ENCODE measurements around the gene USF2. TPM values are rescaled to one million over a fixed set of nuclear protein-coding genes. Genes with fewer than 3 reads are reported as not detected.

USF2 gene
- polyA plus RNA-seq, 1 donor from 2014 or later = 107 TPM

GRCh38 chr19:35273686-35274259 lies 5.0 kb downstream of the USF2 start:
- no peaks in the 10 kb centered on the region for H3F3A ChIP-seq (ENCODE audit: insufficient read depth, low read length, poor library complexity, severe bottlenecking)
- no peaks in the 10 kb centered on the region for H3K36me3 ChIP-seq (ENCODE audit: insufficient read depth, low read length)
- H3K27ac ChIP-seq (ENCODE audit: low read length) = no peak overlapping the region
- no peaks in the 10 kb centered on the region for H4K20me1 ChIP-seq (ENCODE audit: insufficient read depth)
- H3K9me2 ChIP-seq (ENCODE audit: insufficient read depth, low read length) = no peaks in the 10 kb centered on the region
- no peak overlapping the region for H3K9ac ChIP-seq (ENCODE audit: low read length)
- H3K4me2 ChIP-seq (ENCODE audit: low read length) = no peak overlapping the region
- no peak overlapping the region for H3K4me3 ChIP-seq (ENCODE audit: low read length)
- no peaks in the 10 kb centered on the region for H3K27me3 ChIP-seq (ENCODE audit: insufficient read depth, low read depth, low read length)
- no peak for TF ChIP-seq EZH2 (IDR thresholded peaks at IDR 0.05; ENCODE audit: borderline replicate concordance, insufficient read depth, low read length, poor library complexity, severe bottlenecking)
- no peak for TF ChIP-seq EP300 (conservative IDR thresholded peaks at IDR 0.05; ENCODE audit: poor library complexity, severe bottlenecking)
- TF ChIP-seq SMC3 (conservative IDR thresholded peaks at IDR 0.05; ENCODE audit: poor library complexity) = no peak
- TF ChIP-seq POLR2AphosphoS5 (IDR thresholded peaks at IDR 0.05) = no peak
- TF ChIP-seq TAF1 (IDR thresholded peaks at IDR 0.05; ENCODE audit: low read depth) = no peak
- TF ChIP-seq RAD21 (conservative IDR thresholded peaks at IDR 0.05) = no peak
- no peak for TF ChIP-seq MXI1 (conservative IDR thresholded peaks at IDR 0.05; ENCODE audit: poor library complexity, severe bottlenecking)
- no peak for TF ChIP-seq CTCF (IDR thresholded peaks at IDR 0.05; ENCODE audit: poor library complexity, severe bottlenecking)
- no peak for TF ChIP-seq REST (IDR thresholded peaks at IDR 0.05; ENCODE audit: borderline replicate concordance)
- no peaks in the 10 kb centered on the region for H3K9me3 ChIP-seq (ENCODE audit: low read length)
- H3K79me2 ChIP-seq (replicated peaks; ENCODE audit: insufficient read depth, low read length) = no peaks in the 10 kb centered on the region
- no peak overlapping the region for H2AFZ ChIP-seq (ENCODE audit: low read depth, low read length)

- Histone ChIP-seq H3K79me2 (replicated peaks; ENCODE audit: insufficient read depth, low read length) (no peaks in the 10 kb centered on the region), H2AFZ (ENCODE audit: low read depth, low read length) (no peak overlapping the region), H3K9ac (ENCODE audit: low read length) (no peak overlapping the region), H3K9me3 (ENCODE audit: low read length) (no peaks in the 10 kb centered on the region), H3F3A (ENCODE audit: insufficient read depth, low read length, poor library complexity, severe bottlenecking) (no peaks in the 10 kb centered on the region), H3K4me3 (ENCODE audit: low read length) (no peak overlapping the region), H3K36me3 (ENCODE audit: insufficient read depth, low read length) (no peaks in the 10 kb centered on the region), H3K27ac (ENCODE audit: low read length) (no peak overlapping the region), H4K20me1 (ENCODE audit: insufficient read depth) (no peaks in the 10 kb centered on the region), H3K9me2 (ENCODE audit: insufficient read depth, low read length) (no peaks in the 10 kb centered on the region), H3K27me3 (ENCODE audit: insufficient read depth, low read depth, low read length) (no peaks in the 10 kb centered on the region), H3K4me2 (ENCODE audit: low read length) (no peak overlapping the region)
- no peak for TF ChIP-seq MXI1 (conservative IDR thresholded peaks at IDR 0.05; ENCODE audit: poor library complexity, severe bottlenecking)
- TF ChIP-seq EP300 (conservative IDR thresholded peaks at IDR 0.05; ENCODE audit: poor library complexity, severe bottlenecking) = no peak
- no peak for TF ChIP-seq RAD21 (conservative IDR thresholded peaks at IDR 0.05)
- TF ChIP-seq CTCF (IDR thresholded peaks at IDR 0.05; ENCODE audit: poor library complexity, severe bottlenecking) = no peak
- TF ChIP-seq POLR2AphosphoS5 (IDR thresholded peaks at IDR 0.05) = no peak
- no peak for TF ChIP-seq SMC3 (conservative IDR thresholded peaks at IDR 0.05; ENCODE audit: poor library complexity)
- no peak for TF ChIP-seq EZH2 (IDR thresholded peaks at IDR 0.05; ENCODE audit: borderline replicate concordance, insufficient read depth, low read length, poor library complexity, severe bottlenecking)
- TF ChIP-seq REST (IDR thresholded peaks at IDR 0.05; ENCODE audit: borderline replicate concordance) = no peak
- TF ChIP-seq TAF1 (IDR thresholded peaks at IDR 0.05; ENCODE audit: low read depth) = no peak
Measured at GRCh38 chr19:35274323-35274722, 5.6 kb downstream of the USF2 start.

Data from neural cell (in vitro differentiated cells).